Esophagus squamous epithelium (tissue), 4 donors: ENCODE data around the gene SLC22A7.

ENCODE experiments used
- CTCF ChIP-seq, 6 experiments: fragments of 450-650 bp in 4 of 6; fragments of 200-600 bp in 2 of 6; sonication (generic) in 2 of 6; IDR thresholded peaks; one replicate each; pipeline ENCODE4 v1.5.1; 2016 to 2019; ENCODE audit warnings: antibody characterized with exemption in 6 of 6, mild to moderate bottlenecking in 4 of 6, moderate library complexity in 4 of 6
- POLR2A ChIP-seq, 4 donors: fragments of 450-650 bp; IDR thresholded peaks; one replicate each; pipeline ENCODE4 v1.6.1; 2017; ENCODE audit warnings: antibody characterized with exemption in 4 of 4, mild to moderate bottlenecking in 4 of 4, moderate library complexity in 3 of 4

- TF ChIP-seq CTCF (IDR thresholded peaks at IDR 0.05) (no peak), POLR2A (IDR thresholded peaks at IDR 0.05) (no peak)
Measured at GRCh38 chr6:43328528-43328927, 30.5 kb downstream of the SLC22A7 start.
